Gastroesophageal sphincter (tissue), 4 donors: Measurements from ENCODE around the gene CTBP1. TPM values are rescaled to one million over a fixed set of nuclear protein-coding genes. Genes with fewer than 3 reads are reported as not detected.

Experiments
- ATAC-seq: fragments of 150-250 bp; one replicate; pipeline ENCODE4 v1.9.1; 2016; ENCODE audit warnings: mild to moderate bottlenecking, moderate library complexity
- H3K27ac ChIP-seq, 4 donors: fragments of 200-600 bp; sonication (generic) in 3 of 4; 1 replicate in 3 of 4; 2 replicates in 1 of 4; pipeline ENCODE4 v1.5.1; 2016 to 2019
- H3K27me3 ChIP-seq: fragments of 200-600 bp; sonication (generic); one replicate; pipeline ENCODE4 v1.5.1; 2019
- H3K36me3 ChIP-seq, 2 donors: fragments of 200-600 bp; sonication (generic); one replicate each; pipeline ENCODE4 v1.5.1; 2019; ENCODE audit warnings: control low read depth in 1 of 2
- H3K4me1 ChIP-seq, 3 donors: fragments of 200-600 bp; sonication (generic); 1 replicate in 2 of 3; 2 replicates in 1 of 3; pipeline ENCODE4 v1.5.1; 2016 to 2019; ENCODE audit warnings: control low read depth in 2 of 3
- H3K4me3 ChIP-seq, 2 donors: fragments of 200-600 bp; sonication (generic); one replicate each; pipeline ENCODE4 v1.5.1; 2019; ENCODE audit warnings: mild to moderate bottlenecking in 1 of 2, moderate library complexity in 1 of 2
- H3K9me3 ChIP-seq, 3 donors: fragments of 200-600 bp; sonication (generic); one replicate each; pipeline ENCODE4 v1.5.1; 2017 to 2019; ENCODE audit warnings: control low read depth in 2 of 3
- EP300 ChIP-seq: sonication (generic); formaldehyde crosslinking; IDR thresholded peaks from one replicate; pipeline ENCODE4 v1.6.1; 2017; ENCODE audit warnings: antibody characterized with exemption, mild to moderate bottlenecking
- POLR2A ChIP-seq, 2 donors: fragments of 450-650 bp; IDR thresholded peaks; one replicate each; pipeline ENCODE4 v1.6.1; 2017; ENCODE audit warnings: antibody characterized with exemption in 2 of 2, mild to moderate bottlenecking in 2 of 2, moderate library complexity in 1 of 2
- POLR2AphosphoS5 ChIP-seq: sonication (generic); formaldehyde crosslinking; IDR thresholded peaks from one replicate; pipeline ENCODE4 v1.6.1; 2017; ENCODE audit warnings: antibody characterized with exemption
- WGBS, 2 donors: methylation state at CpG; one replicate each; pipeline ENCODE4 v1.1.5; 2018; ENCODE audit warnings: low coverage in 1 of 2; 5-methylcytosine and 5-hydroxymethylcytosine counted together
- total RNA-seq, 4 donors: library from RNA; depleted of rRNA; stranded (reverse); fragments of >200 nt; gene quantifications; one replicate each; pipeline ENCODE4 v1.1.0, GENCODE V29; 2016
- TF ChIP-seq, protein P1 (sequence below), 4 experiments: fragments of 200-600 bp in 2 of 4; fragments of 450-650 bp in 2 of 4; sonication (generic) in 1 of 4; IDR thresholded peaks; one replicate each; pipeline ENCODE4 v1.5.1; 2017 to 2019; ENCODE audit warnings: antibody characterized with exemption in 4 of 4, mild to moderate bottlenecking in 2 of 4, moderate library complexity in 2 of 4

The CTBP1 gene
- total RNA-seq, 4 donors from 2014 or later = 126 to 271 (median 164) TPM

DNA sequence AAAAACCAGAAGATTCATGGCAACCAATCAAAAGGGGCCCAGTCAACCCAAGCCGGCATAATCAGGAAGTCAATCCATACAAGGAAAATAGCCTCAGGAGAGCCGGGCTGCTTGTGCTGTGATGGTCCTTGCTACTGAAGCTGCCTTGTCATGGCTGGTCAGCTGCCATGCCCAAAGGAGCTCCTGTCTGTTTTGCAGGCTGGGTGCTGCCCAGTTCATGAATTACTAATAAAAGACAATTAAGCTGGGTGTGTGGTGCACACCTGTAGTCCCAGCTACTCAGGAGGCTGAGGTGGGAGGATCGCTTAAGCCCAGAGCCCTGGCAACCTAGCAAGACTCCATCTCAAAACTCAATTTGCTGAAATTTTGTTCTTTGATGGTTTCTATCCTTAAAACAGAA, 16.0 kb upstream of the CTBP1 start:
- H3K9me3 ChIP-seq = peaks cover 0 to 16% (median 0%) of the 10 kb centered on the region in 3 donors
- H3K27me3 ChIP-seq = no peaks in the 10 kb centered on the region
- no peak overlapping the region for H3K27ac ChIP-seq
- WGBS, 2 donors = 100% methylated on average over 1 of the region's 3 CpGs; no CpG with 5 or more reads in 1 of the 2 donors
- no peaks in the 10 kb centered on the region for H3K4me1 ChIP-seq
- H3K36me3 ChIP-seq = no peaks in the 10 kb centered on the region
- TF ChIP-seq POLR2AphosphoS5 = no peak
- TF ChIP-seq EP300 = no peak
- no peak for TF ChIP-seq POLR2A (IDR thresholded peaks at IDR 0.05)
- TF ChIP-seq, protein P1, sequence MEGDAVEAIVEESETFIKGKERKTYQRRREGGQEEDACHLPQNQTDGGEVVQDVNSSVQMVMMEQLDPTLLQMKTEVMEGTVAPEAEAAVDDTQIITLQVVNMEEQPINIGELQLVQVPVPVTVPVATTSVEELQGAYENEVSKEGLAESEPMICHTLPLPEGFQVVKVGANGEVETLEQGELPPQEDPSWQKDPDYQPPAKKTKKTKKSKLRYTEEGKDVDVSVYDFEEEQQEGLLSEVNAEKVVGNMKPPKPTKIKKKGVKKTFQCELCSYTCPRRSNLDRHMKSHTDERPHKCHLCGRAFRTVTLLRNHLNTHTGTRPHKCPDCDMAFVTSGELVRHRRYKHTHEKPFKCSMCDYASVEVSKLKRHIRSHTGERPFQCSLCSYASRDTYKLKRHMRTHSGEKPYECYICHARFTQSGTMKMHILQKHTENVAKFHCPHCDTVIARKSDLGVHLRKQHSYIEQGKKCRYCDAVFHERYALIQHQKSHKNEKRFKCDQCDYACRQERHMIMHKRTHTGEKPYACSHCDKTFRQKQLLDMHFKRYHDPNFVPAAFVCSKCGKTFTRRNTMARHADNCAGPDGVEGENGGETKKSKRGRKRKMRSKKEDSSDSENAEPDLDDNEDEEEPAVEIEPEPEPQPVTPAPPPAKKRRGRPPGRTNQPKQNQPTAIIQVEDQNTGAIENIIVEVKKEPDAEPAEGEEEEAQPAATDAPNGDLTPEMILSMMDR (IDR thresholded peaks at IDR 0.05) = no peak
- no peak for ATAC-seq
- H3K4me3 ChIP-seq = no peak overlapping the region

DNA sequence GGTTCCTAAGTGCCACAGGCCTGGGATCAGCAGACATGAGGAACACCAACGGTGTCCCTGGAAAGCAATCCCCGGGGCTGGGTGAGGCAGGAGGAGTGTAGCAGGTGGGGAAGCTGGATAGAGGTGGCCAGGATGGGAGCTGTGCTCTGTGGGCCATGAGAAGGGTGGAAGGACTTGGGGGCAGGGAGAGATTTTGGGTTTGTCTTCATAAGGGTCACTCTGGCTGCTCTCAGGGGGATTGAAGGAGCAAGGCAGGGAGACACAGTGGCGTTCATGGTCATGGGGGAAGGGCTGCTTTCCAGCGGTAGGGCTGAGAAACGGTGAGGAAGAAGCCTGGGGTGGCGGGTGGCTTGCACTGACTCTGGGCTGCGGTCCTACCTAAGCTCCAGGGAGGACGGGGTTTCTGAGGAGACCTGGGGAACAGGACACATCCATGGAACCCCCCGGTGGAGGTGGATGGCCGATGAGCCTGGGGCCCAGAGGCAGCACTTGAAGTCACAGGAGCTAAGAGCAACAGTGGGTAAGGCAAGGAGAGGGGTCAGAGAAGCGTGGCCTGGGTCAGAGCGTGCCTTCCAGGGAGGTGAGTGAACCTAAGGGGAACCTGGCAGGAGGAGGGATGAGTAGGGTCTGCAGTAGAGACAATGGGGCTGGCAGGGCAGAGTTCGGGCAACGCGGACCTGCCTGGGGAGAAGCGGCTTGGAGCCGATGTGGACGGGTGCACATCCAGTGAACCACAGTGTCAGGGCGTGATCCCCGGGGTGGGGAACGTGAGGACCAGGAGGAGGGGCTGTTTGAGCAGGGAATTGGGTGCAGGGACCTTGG, 12.4 kb upstream of the CTBP1 start:
- Histone ChIP-seq H3K27me3 (no peaks in the 10 kb centered on the region), H3K9me3 (no peaks in the 10 kb centered on the region), H3K27ac (no peak overlapping the region), H3K4me3 (no peak overlapping the region), H3K4me1 (no peaks in the 10 kb centered on the region), H3K36me3 (no peaks in the 10 kb centered on the region)
- WGBS, 2 donors = 92% methylated on average over 20 of the region's 21 CpGs; no CpG with 5 or more reads in 1 of the 2 donors
- TF ChIP-seq EP300 = no peak
- no peak for TF ChIP-seq POLR2A (IDR thresholded peaks at IDR 0.05)
- TF ChIP-seq, protein P1 (IDR thresholded peaks at IDR 0.05) = no peak
- no peak for TF ChIP-seq POLR2AphosphoS5
- ATAC-seq = no peak

DNA sequence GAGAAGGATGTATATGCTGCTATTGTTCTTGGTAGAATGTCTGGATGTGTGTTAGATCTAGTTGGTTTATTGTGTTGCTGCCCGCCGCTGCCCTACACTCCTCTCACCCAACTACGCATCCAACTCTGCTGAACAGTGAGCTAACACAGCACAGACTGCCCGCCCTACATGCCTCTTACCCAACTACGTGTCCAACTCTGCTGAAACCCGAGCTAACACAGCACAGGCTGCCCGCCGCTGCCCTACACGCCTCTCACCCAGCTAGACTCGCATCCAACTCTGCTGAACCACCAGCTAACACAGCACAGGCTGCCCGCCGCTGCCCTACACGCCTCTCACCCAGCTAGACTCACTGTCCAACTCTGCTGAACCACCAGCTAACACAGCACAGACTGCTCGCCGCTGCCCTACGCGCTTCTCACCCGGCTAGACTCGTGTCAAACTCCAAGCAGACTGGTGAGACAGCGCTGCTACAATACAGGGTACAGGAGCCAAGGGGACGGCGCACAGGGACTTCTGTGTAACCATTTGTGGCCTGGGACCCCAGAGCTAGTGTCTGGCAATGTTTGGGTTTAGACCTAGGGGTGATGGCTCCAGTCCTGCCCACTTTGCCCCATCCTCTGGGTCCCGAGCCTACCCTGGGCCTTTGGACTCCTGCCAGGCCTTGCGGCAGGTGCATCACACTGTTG, 11.6 kb upstream of the CTBP1 start:
- H3K36me3 ChIP-seq = no peaks in the 10 kb centered on the region
- no peaks in the 10 kb centered on the region for H3K4me1 ChIP-seq
- H3K27ac ChIP-seq = no peak overlapping the region
- no peak overlapping the region for H3K4me3 ChIP-seq
- ATAC-seq = no peak
- TF ChIP-seq POLR2A (IDR thresholded peaks at IDR 0.05) = no peak
- no peaks in the 10 kb centered on the region for H3K9me3 ChIP-seq
- WGBS, 2 donors = 84 to 87% methylated on average over 7 to 8 of the region's 24 CpGs
- H3K27me3 ChIP-seq = no peaks in the 10 kb centered on the region

DNA sequence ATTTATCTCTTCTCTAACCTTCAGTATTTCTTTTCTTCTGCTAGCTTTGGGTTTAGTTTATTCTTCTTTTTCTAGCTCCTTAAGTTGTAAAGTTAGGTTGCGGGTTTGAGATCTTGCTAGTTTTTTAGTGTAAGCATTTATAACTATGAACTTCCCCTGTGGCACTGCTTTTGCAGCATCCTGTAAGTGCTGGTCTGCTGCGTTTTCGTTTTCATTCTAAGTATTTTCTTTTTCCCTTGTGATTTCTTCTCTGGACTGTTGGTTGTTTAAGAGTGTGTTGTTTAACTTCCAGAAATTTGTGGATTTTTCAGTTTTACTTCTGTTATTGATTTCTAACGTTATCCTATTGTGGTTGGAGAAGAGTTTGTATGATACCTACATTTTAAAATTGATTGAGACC, 11.0 kb upstream of the CTBP1 start:
- Histone ChIP-seq H3K27ac (no peak overlapping the region), H3K4me1 (no peaks in the 10 kb centered on the region), H3K9me3 (no peaks in the 10 kb centered on the region), H3K27me3 (no peaks in the 10 kb centered on the region), H3K36me3 (no peaks in the 10 kb centered on the region), H3K4me3 (no peak overlapping the region)
- TF ChIP-seq EP300 = no peak
- TF ChIP-seq, protein P1 (IDR thresholded peaks at IDR 0.05) = no peak
- no peak for TF ChIP-seq POLR2AphosphoS5
- no peak for TF ChIP-seq POLR2A (IDR thresholded peaks at IDR 0.05)
- ATAC-seq = no peak
- WGBS, 2 donors = 78% methylated on average over 3 of the region's 4 CpGs

DNA sequence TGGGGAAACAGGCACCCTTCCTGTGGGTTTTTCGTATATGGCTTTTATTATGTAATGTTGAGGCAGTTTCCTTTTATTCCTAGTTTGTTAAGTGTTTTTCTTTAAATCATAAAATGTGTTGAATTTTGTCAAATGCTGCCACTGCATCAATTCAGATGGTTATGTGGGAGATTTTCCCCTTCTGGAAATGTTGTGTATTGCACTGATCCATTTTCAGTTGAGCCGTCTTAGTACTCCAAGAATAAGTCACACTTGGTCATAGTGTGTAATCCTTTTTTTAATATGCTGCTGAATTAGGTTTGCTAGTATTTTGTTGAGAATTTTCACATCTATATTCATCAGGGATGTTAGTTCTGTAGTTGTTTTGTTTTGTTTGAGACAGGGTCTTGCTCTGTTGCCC, 9.5 kb upstream of the CTBP1 start:
- Histone ChIP-seq H3K9me3 (no peaks in the 10 kb centered on the region), H3K36me3 (no peaks in the 10 kb centered on the region), H3K4me3 (no peak overlapping the region), H3K27ac (no peak overlapping the region), H3K4me1 (no peaks in the 10 kb centered on the region), H3K27me3 (no peaks in the 10 kb centered on the region)
- TF ChIP-seq, protein P1 (IDR thresholded peaks at IDR 0.05) = no peak
- TF ChIP-seq POLR2AphosphoS5 = no peak
- no peak for TF ChIP-seq EP300
- no peak for TF ChIP-seq POLR2A (IDR thresholded peaks at IDR 0.05)
- no peak for ATAC-seq
- 97 to 100% methylated on average over 2 of the region's 2 CpGs for WGBS, 2 donors
